K562 (cell line): ENCODE results near the gene SDS. TPM values are rescaled to one million over a fixed set of nuclear protein-coding genes. Genes with fewer than 3 reads are reported as not detected.

Experiments used
- ATAC-seq: fragments of 200-7000 bp; cut with Tn5 transposase; 3 replicates; pipeline ENCODE4 v1.9.1; 2020; ENCODE audit warnings: moderate library complexity
- BruUV-seq: library from RNA; stranded (reverse); fragments of 400-500 nt; replicated peaks from 2 replicates; lab custom pipeline; 2021; lab: Mats Ljungman, UMichigan
- CTCF ChIA-PET: fragments of 300-600 bp; formaldehyde crosslinking; extraction: SDS; loops from one replicate; lab custom pipeline; 2021; ENCODE audit warnings: low intra/inter-chr PET ratio; lab: Yijun Ruan, JAX
- POLR2A ChIA-PET: fragments of 300-600, 350-650 bp; sonication (Branson Sonifier 250); formaldehyde crosslinking; extraction: SDS; loops from one replicate; lab custom pipeline; 2021; ENCODE audit warnings: antibody characterized with exemption, inconsistent platforms; lab: Yijun Ruan, JAX
- DNase-seq, 4 experiments: peaks; one replicate each; pipeline versions ENCODE4 v3.0.0 to v3.0.0-alpha.2; 2011 to 2018; ENCODE audit warnings: low spot score in 3 of 4, mixed read lengths in 3 of 4; ENCODE audit errors: extremely low read depth in 1 of 4
- FAIRE-seq: peaks from 2 replicates; lab custom pipeline; 2011; peaks lifted over from hg19 to GRCh38; lab: Jason Lieb, UNC
- H2AFZ ChIP-seq: 2 replicates; pipeline ENCODE4 v1.6.0; 2011; ENCODE audit warnings: low read depth, low read length, control low read depth, inconsistent platforms
- H3K27ac ChIP-seq: fragments of 200-600 bp; 3 replicates; pipeline ENCODE4 v1.8.0; 2011; ENCODE audit warnings: low read depth, mild to moderate bottlenecking, control low read depth, inconsistent platforms, low read length, moderate library complexity, mixed read lengths; ENCODE audit errors: extremely low read depth
- H3K27me3 ChIP-seq, 2 experiments: fragments of 300-600 bp in 1 of 2; 2 replicates in 1 of 2; 3 replicates in 1 of 2; pipeline versions ENCODE4 v1.6.0 to v1.8.0; 2011; ENCODE audit warnings: inconsistent platforms in 2 of 2, low read length in 2 of 2, mild to moderate bottlenecking in 1 of 2, mixed read lengths in 1 of 2, moderate library complexity in 1 of 2; ENCODE audit not compliant: control insufficient read depth in 2 of 2, insufficient read depth in 2 of 2
- H3K36me3 ChIP-seq: fragments of 300-600 bp; 3 replicates; pipeline ENCODE4 v1.8.0; 2011; ENCODE audit warnings: mild to moderate bottlenecking, low read length, inconsistent platforms; ENCODE audit not compliant: control insufficient read depth, insufficient read depth
- H3K4me1 ChIP-seq, 2 experiments: fragments of 200-600 bp in 1 of 2; replicated peaks in 1 of 2; 2 replicates in 1 of 2; 3 replicates in 1 of 2; pipeline versions ENCODE4 v1.5.1 to v1.8.0; 2011; ENCODE audit warnings: inconsistent platforms in 2 of 2, low read length in 2 of 2, mild to moderate bottlenecking in 1 of 2, mixed read lengths in 1 of 2, moderate library complexity in 1 of 2; ENCODE audit not compliant: control insufficient read depth in 2 of 2, insufficient read depth in 2 of 2
- H3K4me2 ChIP-seq: 2 replicates; pipeline ENCODE4 v1.6.1; 2011; ENCODE audit warnings: low read length, control low read depth, inconsistent platforms, mixed read lengths; ENCODE audit not compliant: insufficient read depth
- H3K4me3 ChIP-seq: fragments of 200-600 bp; sonication (generic), shearing (Covaris generic); 2 replicates; pipeline ENCODE4 v1.5.1; 2016; ENCODE audit warnings: control low read depth, inconsistent platforms
- H3K79me2 ChIP-seq: fragments of 200-600 bp; 3 replicates; pipeline ENCODE4 v1.8.0; 2011; ENCODE audit warnings: low read length, inconsistent platforms; ENCODE audit not compliant: control insufficient read depth, insufficient read depth
- H3K9ac ChIP-seq, 2 experiments: 2 replicates each; pipeline versions ENCODE4 v1.6.0 to v1.6.1; 2011; ENCODE audit warnings: low read depth in 2 of 2, low read length in 2 of 2, control low read depth in 1 of 2, inconsistent platforms in 1 of 2, mild to moderate bottlenecking in 1 of 2, mixed read lengths in 1 of 2; ENCODE audit not compliant: insufficient read depth in 1 of 2
- H3K9me1 ChIP-seq: one replicate; pipeline ENCODE4 v1.6.0; 2011; ENCODE audit warnings: inconsistent platforms, mild to moderate bottlenecking, low read length, moderate library complexity; ENCODE audit not compliant: control insufficient read depth, insufficient read depth
- H3K9me3 ChIP-seq: replicated peaks from 2 replicates; pipeline ENCODE4 v1.5.1; 2011; ENCODE audit warnings: low read depth, low read length, inconsistent platforms; ENCODE audit not compliant: control insufficient read depth, insufficient read depth
- H4K20me1 ChIP-seq: replicated peaks from 2 replicates; pipeline ENCODE4 v1.6.1; 2011; ENCODE audit warnings: low read length, inconsistent platforms, mixed read lengths; ENCODE audit not compliant: control insufficient read depth, insufficient read depth
- EGR1 ChIP-seq: fragments of 450-650 bp; conservative IDR thresholded peaks from 2 replicates; pipeline ENCODE4 v1.6.1; 2017; ENCODE audit warnings: mild to moderate bottlenecking
- ZBTB12 ChIP-seq: fragments of 250-450 bp; sonication (Bioruptor Pico); IDR thresholded peaks from 2 replicates; pipeline ENCODE4 v1.4.0; 2020
- WGBS: fragments of 100-300 bp; shearing (Covaris generic); methylation state at CpG from one replicate; pipeline ENCODE4 v1.1.6; 2016; ENCODE audit warnings: low coverage, mixed read lengths; ENCODE audit not compliant: insufficient coverage; ENCODE audit errors: missing lambda C conversion rate; 5-methylcytosine and 5-hydroxymethylcytosine counted together
- in situ Hi-C: fragments of 300-500 bp; cut with MboI; formaldehyde crosslinking; loops from 4 replicates; pipeline ENCODE4 v1.15.0; 2018; ENCODE audit warnings: inconsistent platforms, mixed read lengths
- intact Hi-C: fragments of 100-400 bp; cut with micrococcal nuclease; formaldehyde crosslinking; loops from 2 replicates; pipeline ENCODE4 v1.14.2; 2022
- polyA plus RNA-seq, 8 experiments: library from polyadenylated mRNA; depleted of rRNA in 4 of 8; stranded (reverse) in 5 of 8; unstranded in 3 of 8; fragments of >200 nt; fragmentation: Nextera tagmentation in 2 of 8; fragmentation: Illumina TruSeq in 1 of 8; extraction: Ambion mirVana in 2 of 8; extraction: Trizol in 1 of 8; gene quantifications; 2 replicates each; pipeline versions ENCODE4 v1.2.1 to v1.2.3, GENCODE V29; 2011 to 2014; ENCODE audit warnings: inconsistent platforms in 1 of 8, missing spikeins in 1 of 8
- total RNA-seq, 7 experiments: library from RNA; depleted of rRNA in 6 of 7; stranded (reverse); fragments of >200 nt in 6 of 7; fragmentation: Illumina TruSeq in 2 of 7; extraction: Trizol in 2 of 7; gene quantifications; 2 replicates each; pipeline versions ENCODE4 v1.2.1 to v1.2.3, GENCODE V29; 2011 to 2021; ENCODE audit warnings: low replicate concordance in 1 of 7
- TF ChIP-seq, protein P1 (sequence below): fragments of 250-450 bp; sonication (Bioruptor Pico); IDR thresholded peaks from 2 replicates; pipeline ENCODE4 v1.5.1; 2021; ENCODE audit warnings: mild to moderate bottlenecking

The SDS gene
- total and polyA plus RNA-seq, 9 of the 15 experiments (the other 6 are each of a cell fraction or from before 2014, with no cell fraction given), result 0.07 to 1.1 (median 0.12) TPM; not detected in 1

GRCh38 chr12:113400362-113400761 is 3.3 kb downstream of the SDS start:
- in situ Hi-C loops, result loop anchor here (25.0 kb wide), 1 partner anchor 213 kb away; the partner anchor contains the start of genes DDX54 and RITA1
- BruUV-seq, result no TSS peak

More at GRCh38 chr12:113400362-113400761, 3.3 kb downstream of the SDS start:
- Histone ChIP-seq H3K4me1 (peaks cover 7 to 28% of the 10 kb centered on the region in 2 experiments; a peak in 4 of 5 replicates), H3K4me3 (no peak overlapping the region), H4K20me1 (no peaks in the 10 kb centered on the region), H3K9ac (no peak overlapping the region), H3K27ac (no peak overlapping the region), H3K9me3 (no peaks in the 10 kb centered on the region), H3K36me3 (no peaks in the 10 kb centered on the region), H3K4me2 (no peak overlapping the region), H3K9me1 (no peaks in the 10 kb centered on the region), H2AFZ (peak overlapping the region; percentile 47; the same call in 1 of the 2 replicates), H3K79me2 (no peaks in the 10 kb centered on the region), H3K27me3 (peaks cover 0 to 8% of the 10 kb centered on the region in 2 experiments; a peak in 1 of 5 replicates)
- ChIA-PET POLR2A (interaction anchor here (0.8 kb wide), 1 partner anchor 8 kb away, joined by 3 read pairs; no protein-coding TSS in a partner anchor), CTCF (no interaction called here)
- intact Hi-C loops, result no loop called here
- WGBS, result 17% methylated on average over 2 of the region's 4 CpGs
- DNase-seq, result no peak
- FAIRE-seq, result no peak
- TF ChIP-seq EGR1, result peak; percentile 38; the same call in 1 of the 2 replicates
- TF ChIP-seq, protein P1, sequence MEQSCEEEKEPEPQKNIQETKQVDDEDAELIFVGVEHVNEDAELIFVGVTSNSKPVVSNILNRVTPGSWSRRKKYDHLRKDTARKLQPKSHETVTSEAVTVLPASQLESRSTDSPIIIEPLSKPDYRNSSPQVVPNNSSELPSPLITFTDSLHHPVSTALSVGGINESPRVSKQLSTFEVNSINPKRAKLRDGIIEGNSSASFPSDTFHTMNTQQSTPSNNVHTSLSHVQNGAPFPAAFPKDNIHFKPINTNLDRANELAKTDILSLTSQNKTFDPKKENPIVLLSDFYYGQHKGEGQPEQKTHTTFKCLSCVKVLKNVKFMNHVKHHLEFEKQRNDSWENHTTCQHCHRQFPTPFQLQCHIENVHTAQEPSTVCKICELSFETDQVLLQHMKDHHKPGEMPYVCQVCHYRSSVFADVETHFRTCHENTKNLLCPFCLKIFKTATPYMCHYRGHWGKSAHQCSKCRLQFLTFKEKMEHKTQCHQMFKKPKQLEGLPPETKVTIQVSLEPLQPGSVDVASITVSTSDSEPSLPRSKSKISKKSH (CRISPR knock-in tag), result no peak
- no peak for TF ChIP-seq ZBTB12 (CRISPR knock-in tag)
- no peak for ATAC-seq
